ENCODE measurements around the gene ARHGEF5. TPM values are rescaled to one million over a fixed set of nuclear protein-coding genes. Genes with fewer than 3 reads are reported as not detected.
A peak's percentile ranks its signal among the peaks of the same experiment; 100 is the strongest.

ARHGEF5 gene
- total and polyA plus RNA-seq, 2 donors (not counting 1 experiment from before 2014, with no cell fraction given): 3.0 to 3.1 TPM

DNA sequence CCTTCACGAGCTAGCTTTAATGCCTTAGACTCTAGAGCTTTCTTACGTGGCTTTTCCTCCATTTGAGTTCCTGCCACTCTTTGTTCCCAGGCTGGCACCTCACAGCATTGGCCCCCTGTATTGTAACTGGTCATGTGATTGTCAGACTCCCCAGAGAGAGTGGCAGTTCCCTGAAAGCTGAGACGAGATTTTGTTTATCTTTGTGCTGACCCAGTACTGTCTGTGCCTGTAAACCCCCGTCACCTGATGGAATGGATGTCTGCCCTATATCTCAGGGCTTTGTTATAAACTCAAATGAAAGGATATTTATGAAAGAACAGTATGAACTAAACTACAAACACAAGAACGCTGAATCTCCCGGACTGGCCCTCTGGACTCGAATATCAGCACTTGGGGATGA is 35.3 kb downstream of the ARHGEF5 start:
- Histone ChIP-seq H3K4me3 (replicated peaks in 1 of 4; ENCODE audit: control extremely low read depth in 1 of 4, insufficient read depth in 1 of 4, low read depth in 3 of 4, low read length in 4 of 4) (no peak overlapping the region), H3K79me2 (ENCODE audit: control insufficient read depth, insufficient read depth, low read length) (no peaks in the 10 kb centered on the region), H3K27ac (ENCODE audit: insufficient read depth, low read length) (no peak overlapping the region), H3K9ac (ENCODE audit: insufficient read depth, low read length) (no peak overlapping the region), H3K4me1 (ENCODE audit: control insufficient read depth, extremely low read depth, insufficient read depth, low read length) (no peaks in the 10 kb centered on the region), H3K27me3 (ENCODE audit: control insufficient read depth, insufficient read depth, low read length) (no peaks in the 10 kb centered on the region), H3K9me3 (ENCODE audit: control insufficient read depth, insufficient read depth, low read depth, low read length) (no peaks in the 10 kb centered on the region), H3K36me3 (ENCODE audit: control insufficient read depth, insufficient read depth, low read length) (no peaks in the 10 kb centered on the region), H3K4me2 (ENCODE audit: extremely low read depth, insufficient read depth, low read length) (no peak overlapping the region), H4K20me1 (ENCODE audit: control insufficient read depth, extremely low read depth, insufficient read depth, low read length) (no peaks in the 10 kb centered on the region), H2AFZ (ENCODE audit: low read length) (peak overlapping the region; percentile 35)
- DNase-seq (ENCODE audit: low read depth in 2 of 2): no peak
- TF ChIP-seq EZH2 (IDR thresholded peaks at IDR 0.05; ENCODE audit: low read length, missing control alignments): no peak
- TF ChIP-seq, protein P1, sequence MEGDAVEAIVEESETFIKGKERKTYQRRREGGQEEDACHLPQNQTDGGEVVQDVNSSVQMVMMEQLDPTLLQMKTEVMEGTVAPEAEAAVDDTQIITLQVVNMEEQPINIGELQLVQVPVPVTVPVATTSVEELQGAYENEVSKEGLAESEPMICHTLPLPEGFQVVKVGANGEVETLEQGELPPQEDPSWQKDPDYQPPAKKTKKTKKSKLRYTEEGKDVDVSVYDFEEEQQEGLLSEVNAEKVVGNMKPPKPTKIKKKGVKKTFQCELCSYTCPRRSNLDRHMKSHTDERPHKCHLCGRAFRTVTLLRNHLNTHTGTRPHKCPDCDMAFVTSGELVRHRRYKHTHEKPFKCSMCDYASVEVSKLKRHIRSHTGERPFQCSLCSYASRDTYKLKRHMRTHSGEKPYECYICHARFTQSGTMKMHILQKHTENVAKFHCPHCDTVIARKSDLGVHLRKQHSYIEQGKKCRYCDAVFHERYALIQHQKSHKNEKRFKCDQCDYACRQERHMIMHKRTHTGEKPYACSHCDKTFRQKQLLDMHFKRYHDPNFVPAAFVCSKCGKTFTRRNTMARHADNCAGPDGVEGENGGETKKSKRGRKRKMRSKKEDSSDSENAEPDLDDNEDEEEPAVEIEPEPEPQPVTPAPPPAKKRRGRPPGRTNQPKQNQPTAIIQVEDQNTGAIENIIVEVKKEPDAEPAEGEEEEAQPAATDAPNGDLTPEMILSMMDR (conservative IDR thresholded peaks at IDR 0.05 in 1 of 2, IDR thresholded peaks at IDR 0.05 in 1 of 2; ENCODE audit: low read depth in 1 of 2, low read length in 2 of 2): no peak

DNA sequence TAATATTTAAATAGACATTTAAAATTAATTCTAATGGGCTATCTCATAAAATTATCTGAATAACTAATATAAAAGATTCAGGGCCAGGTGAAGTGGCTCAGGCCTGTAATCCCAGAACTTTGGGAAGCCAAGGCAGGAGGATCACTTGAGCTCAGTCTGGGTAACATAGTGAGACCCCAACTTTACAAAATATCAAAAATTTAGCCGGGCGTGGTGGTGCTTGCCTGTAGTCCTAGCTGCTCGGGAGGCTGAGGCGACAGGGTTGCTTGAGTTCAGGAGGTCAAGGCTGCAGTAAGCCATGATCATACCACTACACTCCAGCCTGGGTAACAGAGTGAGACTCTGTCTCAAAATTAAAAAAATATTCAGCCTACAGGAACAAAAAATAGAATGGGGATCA is 35.8 kb downstream of the ARHGEF5 start:
- no peaks in the 10 kb centered on the region for H4K20me1 ChIP-seq (ENCODE audit: control insufficient read depth, extremely low read depth, insufficient read depth, low read length)
- no peaks in the 10 kb centered on the region for H3K4me1 ChIP-seq (ENCODE audit: control insufficient read depth, extremely low read depth, insufficient read depth, low read length)
- TF ChIP-seq, protein P1 (conservative IDR thresholded peaks at IDR 0.05 in 1 of 2, IDR thresholded peaks at IDR 0.05 in 1 of 2; ENCODE audit: low read depth in 1 of 2, low read length in 2 of 2): no peak
- no peak for TF ChIP-seq EZH2 (IDR thresholded peaks at IDR 0.05; ENCODE audit: low read length, missing control alignments)
- no peak overlapping the region for H3K27ac ChIP-seq (ENCODE audit: insufficient read depth, low read length)
- no peak overlapping the region for H3K9ac ChIP-seq (ENCODE audit: insufficient read depth, low read length)
- no peaks in the 10 kb centered on the region for H3K27me3 ChIP-seq (ENCODE audit: control insufficient read depth, insufficient read depth, low read length)
- H3K4me2 ChIP-seq (ENCODE audit: extremely low read depth, insufficient read depth, low read length): no peak overlapping the region
- H3K79me2 ChIP-seq (ENCODE audit: control insufficient read depth, insufficient read depth, low read length): no peaks in the 10 kb centered on the region
- H3K4me3 ChIP-seq (replicated peaks in 1 of 4; ENCODE audit: control extremely low read depth in 1 of 4, insufficient read depth in 1 of 4, low read depth in 3 of 4, low read length in 4 of 4): no peak overlapping the region
- no peaks in the 10 kb centered on the region for H3K9me3 ChIP-seq (ENCODE audit: control insufficient read depth, insufficient read depth, low read depth, low read length)
- no peaks in the 10 kb centered on the region for H3K36me3 ChIP-seq (ENCODE audit: control insufficient read depth, insufficient read depth, low read length)
- H2AFZ ChIP-seq (ENCODE audit: low read length): no peak overlapping the region
- no peak for DNase-seq (ENCODE audit: low read depth in 2 of 2)

DNA sequence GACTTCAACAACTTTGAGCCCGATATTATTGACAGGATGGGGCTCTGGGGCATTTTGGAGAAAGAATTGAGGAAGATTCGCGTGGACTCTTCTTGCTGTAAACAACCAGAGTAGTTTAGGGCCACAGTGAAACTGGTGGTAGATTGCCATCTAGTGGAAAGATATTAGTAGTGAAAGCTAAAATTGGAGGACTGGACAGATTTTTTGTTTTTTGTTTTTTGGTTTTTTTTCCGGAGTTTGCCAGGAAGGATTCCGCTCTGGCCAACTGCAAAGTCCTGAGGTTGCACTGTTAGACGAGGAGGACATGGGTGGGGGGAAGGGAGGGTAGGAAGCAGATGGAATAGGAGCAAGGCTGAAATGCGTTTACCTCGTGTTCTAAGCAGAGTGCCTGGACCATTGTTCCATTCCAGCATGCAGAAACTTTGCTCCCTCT is 36.6 kb downstream of the ARHGEF5 start:
- peak overlapping the region in 2 of 4 experiments; percentile 29 to 39 for H3K4me3 ChIP-seq (replicated peaks in 1 of 4; ENCODE audit: control extremely low read depth in 1 of 4, insufficient read depth in 1 of 4, low read depth in 3 of 4, low read length in 4 of 4)
- H3K36me3 ChIP-seq (ENCODE audit: control insufficient read depth, insufficient read depth, low read length): no peaks in the 10 kb centered on the region
- H3K27me3 ChIP-seq (ENCODE audit: control insufficient read depth, insufficient read depth, low read length): no peaks in the 10 kb centered on the region
- peak; percentile 37 to 79 for DNase-seq (ENCODE audit: low read depth in 2 of 2)
- no peaks in the 10 kb centered on the region for H3K79me2 ChIP-seq (ENCODE audit: control insufficient read depth, insufficient read depth, low read length)
- TF ChIP-seq EZH2 (IDR thresholded peaks at IDR 0.05; ENCODE audit: low read length, missing control alignments): no peak
- TF ChIP-seq, protein P1 (conservative IDR thresholded peaks at IDR 0.05 in 1 of 2, IDR thresholded peaks at IDR 0.05 in 1 of 2; ENCODE audit: low read depth in 1 of 2, low read length in 2 of 2): peak; percentile 63 to 73
- H3K9ac ChIP-seq (ENCODE audit: insufficient read depth, low read length): no peak overlapping the region
- H3K4me1 ChIP-seq (ENCODE audit: control insufficient read depth, extremely low read depth, insufficient read depth, low read length): no peaks in the 10 kb centered on the region
- peak overlapping the region; percentile 94 for H2AFZ ChIP-seq (ENCODE audit: low read length)
- no peak overlapping the region for H3K27ac ChIP-seq (ENCODE audit: insufficient read depth, low read length)
- H4K20me1 ChIP-seq (ENCODE audit: control insufficient read depth, extremely low read depth, insufficient read depth, low read length): no peaks in the 10 kb centered on the region
- H3K9me3 ChIP-seq (ENCODE audit: control insufficient read depth, insufficient read depth, low read depth, low read length): no peaks in the 10 kb centered on the region
- H3K4me2 ChIP-seq (ENCODE audit: extremely low read depth, insufficient read depth, low read length): peak overlapping the region; percentile 87
